Hepatocyte (in vitro differentiated cells): ENCODE results near the gene GPATCH11.

Source experiments
- CTCF ChIP-seq: fragments of 200-600 bp; sonication (generic); IDR thresholded peaks from 2 replicates; pipeline ENCODE4 v1.5.1; 2016; ENCODE audit warnings: antibody characterized with exemption, mild to moderate bottlenecking; ENCODE audit not compliant: poor library complexity
- EZH2 ChIP-seq: fragments of 200-600 bp; sonication (generic); IDR thresholded peaks from 2 replicates; pipeline ENCODE4 v1.6.1; 2016; ENCODE audit warnings: antibody characterized with exemption, mild to moderate bottlenecking, borderline replicate concordance
- EZH2phosphoT487 ChIP-seq: fragments of 200-600 bp; sonication (generic); IDR thresholded peaks from one replicate; pipeline ENCODE4 v1.6.1; 2018; ENCODE audit warnings: antibody characterized with exemption, mild to moderate bottlenecking, low read depth, moderate library complexity; ENCODE audit not compliant: unreplicated experiment, severe bottlenecking

GRCh38 chr2:37080689-37081088 lies 3.6 kb upstream of the GPATCH11 start:
- no peak for TF ChIP-seq CTCF
- no peak for TF ChIP-seq EZH2
- no peak for TF ChIP-seq EZH2phosphoT487
